NAMALWA (cell line): ENCODE data around the gene LUC7L.
"Not testable (repeated sequence)": the region's sequence is repeated elsewhere in the genome, so short reads cannot be mapped to it uniquely, and the experiment has no call there.

Experiments
- DNase-seq: peaks from one replicate; pipeline ENCODE4 v3.0.0-alpha.2; 2015; ENCODE audit warnings: low spot score

LUC7L gene

DNA sequence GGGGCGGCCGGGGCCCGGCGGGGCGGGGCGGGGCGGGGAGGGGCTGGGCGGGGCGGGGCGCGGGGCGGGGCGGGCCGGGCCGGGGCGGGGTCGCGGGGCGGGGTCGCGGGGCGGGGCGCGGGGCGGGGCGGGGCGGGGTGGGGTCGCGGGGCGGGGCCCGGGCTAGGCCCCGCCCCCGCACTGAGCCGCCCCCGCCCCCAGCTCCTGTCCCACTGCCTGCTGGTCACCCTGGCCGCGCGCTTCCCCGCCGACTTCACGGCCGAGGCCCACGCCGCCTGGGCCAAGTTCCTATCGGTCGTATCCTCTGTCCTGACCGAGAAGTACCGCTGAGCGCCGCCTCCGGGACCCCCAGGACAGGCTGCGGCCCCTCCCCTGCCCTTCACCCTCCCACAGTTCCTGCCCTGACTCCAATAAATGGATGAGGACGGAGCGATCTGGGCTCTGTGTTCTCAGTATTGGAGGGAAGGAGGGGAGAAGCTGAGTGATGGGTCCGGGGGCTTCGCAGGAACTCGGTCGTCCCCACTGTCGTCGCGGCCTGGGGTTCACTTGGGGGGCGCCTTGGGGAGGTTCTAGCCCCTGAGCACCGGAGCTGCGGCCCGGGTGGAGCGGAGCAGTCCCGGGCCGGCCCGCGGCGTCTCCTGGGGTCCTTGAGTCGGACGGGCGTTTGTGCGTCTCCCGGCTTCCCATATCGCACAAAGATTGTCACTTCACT is 64.3 kb downstream of the LUC7L start:
- no peak for DNase-seq

DNA sequence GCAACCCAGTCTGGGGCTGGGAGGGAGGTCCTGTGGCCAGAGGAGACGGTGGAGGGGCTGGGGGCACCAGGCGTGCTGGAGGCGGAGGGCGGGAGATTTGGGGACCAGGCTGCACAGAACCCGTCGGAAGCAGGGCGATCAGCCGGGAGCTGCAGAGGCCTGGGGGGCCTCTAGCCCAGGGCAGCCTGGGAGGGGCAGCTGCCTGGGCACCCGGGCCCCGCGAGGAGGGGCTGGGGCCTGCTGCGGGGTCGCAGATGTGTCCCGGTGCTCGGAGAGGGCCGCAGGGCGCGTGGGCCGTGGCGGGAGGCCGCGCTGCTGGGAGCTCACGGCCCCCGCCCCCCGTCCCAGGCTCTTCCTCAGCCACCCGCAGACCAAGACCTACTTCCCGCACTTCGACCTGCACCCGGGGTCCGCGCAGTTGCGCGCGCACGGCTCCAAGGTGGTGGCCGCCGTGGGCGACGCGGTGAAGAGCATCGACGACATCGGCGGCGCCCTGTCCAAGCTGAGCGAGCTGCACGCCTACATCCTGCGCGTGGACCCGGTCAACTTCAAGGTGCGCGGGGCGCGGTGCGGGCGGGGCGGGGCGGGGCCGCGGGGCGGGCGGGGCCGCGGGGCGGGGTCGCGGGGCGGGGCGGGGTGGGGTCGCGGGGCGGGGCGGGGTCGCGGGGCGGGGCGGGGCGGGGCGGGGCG is 65.0 kb downstream of the LUC7L start:
- not testable (repeated sequence) for DNase-seq

DNA sequence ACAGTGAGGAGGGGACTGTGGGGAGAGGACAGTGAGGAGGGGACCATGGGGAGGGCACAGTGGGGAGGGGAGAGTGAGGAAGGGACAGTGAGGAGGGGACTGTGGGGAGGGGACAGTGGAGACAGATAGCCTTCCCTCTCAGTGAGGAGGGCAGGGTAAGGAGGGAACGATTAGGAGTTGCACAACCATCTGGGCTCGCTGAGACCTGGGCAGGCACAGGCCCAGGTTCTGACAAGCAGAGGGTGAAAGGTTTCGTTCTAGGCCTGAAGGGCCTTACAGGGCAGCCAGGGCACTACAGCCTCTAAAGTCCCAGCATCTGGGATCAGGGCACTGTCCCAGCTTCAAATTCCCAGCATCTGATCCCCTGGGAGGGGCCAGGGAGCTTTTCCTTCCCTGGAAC is 65.6 kb downstream of the LUC7L start:
- DNase-seq: not testable (repeated sequence)

DNA sequence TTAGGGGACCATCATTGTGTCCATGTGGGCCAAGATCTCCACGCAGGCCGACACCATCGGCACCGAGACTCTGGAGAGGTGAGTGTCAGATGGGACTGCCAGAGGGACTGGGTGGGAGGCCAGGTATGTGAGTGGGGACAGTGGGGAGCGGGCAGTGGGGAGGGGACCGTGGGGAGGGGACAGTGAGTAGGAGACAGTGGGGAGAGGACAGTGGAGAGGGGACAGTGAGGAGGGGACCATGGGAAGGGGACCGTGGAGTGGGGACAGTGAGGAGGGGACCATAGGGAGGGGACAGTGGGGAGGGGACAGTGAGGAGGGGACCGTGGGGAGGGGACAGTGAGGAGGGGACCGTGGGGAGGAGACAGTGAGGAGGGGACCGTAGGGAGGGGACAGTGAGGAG is 66.1 kb downstream of the LUC7L start:
- not testable (repeated sequence) for DNase-seq

DNA sequence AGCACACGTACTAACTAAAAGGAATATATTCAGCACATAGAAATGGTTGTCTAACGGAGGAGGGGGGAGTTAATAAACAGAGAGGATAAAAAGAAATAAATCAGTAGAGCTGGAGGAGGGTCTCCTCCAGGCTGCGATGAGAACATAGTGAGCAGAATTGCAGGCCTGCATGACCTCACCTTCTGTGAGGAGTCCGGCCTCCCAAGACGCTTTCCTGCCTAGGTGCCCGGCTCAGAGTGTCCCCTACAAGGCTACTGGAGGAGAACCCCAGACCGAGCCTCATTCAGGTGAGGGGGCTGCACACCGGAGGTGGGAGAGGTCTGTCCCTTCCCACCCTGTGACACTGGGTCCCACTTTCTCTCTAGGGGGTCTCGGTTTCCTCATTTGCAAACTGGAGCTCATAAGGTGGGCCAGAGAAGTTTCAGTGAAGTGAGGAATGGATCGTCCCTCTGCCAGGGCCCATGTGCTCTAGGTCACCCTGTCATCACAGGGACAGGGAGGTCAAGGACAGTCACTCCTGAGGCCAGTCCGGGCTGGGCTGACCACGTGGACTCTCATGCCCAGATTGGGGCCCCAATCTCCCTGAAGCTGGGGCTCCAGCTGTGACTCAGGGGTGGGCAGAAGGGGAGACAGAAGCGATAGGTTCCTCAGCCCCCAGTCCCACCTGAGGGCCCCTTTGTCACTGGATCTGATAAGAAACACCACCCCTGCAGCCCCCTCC is 66.8 kb downstream of the LUC7L start:
- no peak for DNase-seq

DNA sequence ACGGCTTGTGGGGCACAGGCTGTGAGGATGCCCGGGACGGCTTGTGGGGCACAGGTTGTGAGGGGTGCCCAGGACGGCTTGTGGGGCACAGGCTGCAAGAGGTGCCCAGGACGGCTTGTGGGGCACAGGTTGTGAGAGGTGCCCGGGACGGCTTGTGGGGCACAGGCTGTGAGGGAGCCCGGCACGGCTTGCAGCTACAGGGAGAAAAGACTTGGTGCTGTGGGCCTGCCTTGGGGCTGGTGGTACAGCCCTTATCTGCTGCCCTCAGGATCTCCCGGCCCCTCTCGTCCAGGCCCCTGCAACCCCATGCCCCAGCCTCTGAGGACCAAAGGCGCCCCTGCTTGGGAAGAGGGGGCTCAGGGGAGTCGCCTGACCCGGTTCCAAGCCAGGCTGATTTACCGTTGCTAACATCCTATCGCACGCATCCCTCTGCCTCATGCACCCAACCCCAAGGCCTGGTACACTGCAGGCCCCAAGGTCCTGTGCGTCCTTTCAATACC is 68.5 kb downstream of the LUC7L start:
- DNase-seq: no peak

DNA sequence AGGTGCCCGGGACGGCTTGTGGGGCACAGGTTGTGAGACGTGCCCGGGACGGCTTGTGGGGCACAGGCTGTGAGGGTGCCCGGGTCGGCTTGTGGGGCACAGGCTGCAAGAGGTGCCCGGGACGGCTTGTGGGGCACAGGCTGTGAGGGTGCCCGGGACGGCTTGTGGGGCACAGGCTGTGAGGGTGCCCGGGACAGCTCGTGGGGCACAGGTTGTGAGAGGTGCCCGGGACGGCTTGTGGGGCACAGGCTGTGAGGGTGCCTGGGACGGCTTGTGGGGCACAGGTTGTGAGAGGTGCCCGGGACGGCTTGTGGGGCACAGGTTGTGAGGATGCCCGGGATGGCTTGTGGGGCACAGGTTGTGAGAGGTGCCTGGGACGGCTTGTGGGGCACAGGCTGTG is 69.0 kb downstream of the LUC7L start:
- DNase-seq: not testable (repeated sequence)

DNA sequence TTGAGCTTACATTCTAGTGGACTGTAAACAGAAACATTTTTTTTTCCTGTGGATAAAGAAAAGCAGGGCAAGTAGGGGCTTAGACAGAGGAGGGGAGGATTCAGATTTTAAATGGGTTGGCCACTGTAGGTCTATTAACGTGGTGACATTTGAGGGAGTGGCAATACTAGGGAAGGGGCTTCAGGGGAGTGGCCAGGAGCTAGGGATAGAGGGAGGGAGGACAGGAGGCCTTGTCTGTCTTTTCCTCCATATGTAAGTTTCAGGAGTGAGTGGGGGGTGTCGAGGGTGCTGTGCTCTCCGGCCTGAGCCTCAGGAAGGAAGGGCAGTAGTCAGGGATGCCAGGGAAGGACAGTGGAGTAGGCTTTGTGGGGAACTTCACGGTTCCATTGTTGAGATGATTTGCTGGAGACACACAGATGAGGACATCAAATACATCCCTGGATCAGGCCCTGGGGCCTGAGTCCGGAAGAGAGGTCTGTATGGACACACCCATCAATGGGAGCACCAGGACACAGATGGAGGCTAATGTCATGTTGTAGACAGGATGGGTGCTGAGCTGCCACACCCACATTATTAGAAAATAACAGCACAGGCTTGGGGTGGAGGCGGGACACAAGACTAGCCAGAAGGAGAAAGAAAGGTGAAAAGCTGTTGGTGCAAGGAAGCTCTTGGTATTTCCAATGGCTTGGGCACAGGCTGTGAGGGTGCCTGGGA is 70.0 kb downstream of the LUC7L start:
- DNase-seq: no peak

DNA sequence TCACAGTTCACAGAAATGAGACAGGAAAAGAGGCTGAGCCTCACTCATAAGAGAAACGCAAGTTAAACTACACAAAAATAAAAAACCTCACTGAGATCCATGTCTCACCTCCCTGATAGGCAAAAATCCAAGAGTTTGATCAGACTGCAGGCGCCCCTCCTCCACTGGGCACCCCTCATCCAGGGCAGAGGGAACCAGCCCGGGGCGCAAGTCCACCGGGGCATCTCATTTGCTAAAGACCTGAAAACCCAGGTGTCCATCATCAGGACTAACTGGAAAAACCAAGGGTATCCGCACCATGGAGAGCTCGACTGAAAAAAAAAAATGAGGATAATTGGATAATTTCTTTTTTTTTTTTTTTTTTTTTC is 74.2 kb downstream of the LUC7L start:
- no peak for DNase-seq

DNA sequence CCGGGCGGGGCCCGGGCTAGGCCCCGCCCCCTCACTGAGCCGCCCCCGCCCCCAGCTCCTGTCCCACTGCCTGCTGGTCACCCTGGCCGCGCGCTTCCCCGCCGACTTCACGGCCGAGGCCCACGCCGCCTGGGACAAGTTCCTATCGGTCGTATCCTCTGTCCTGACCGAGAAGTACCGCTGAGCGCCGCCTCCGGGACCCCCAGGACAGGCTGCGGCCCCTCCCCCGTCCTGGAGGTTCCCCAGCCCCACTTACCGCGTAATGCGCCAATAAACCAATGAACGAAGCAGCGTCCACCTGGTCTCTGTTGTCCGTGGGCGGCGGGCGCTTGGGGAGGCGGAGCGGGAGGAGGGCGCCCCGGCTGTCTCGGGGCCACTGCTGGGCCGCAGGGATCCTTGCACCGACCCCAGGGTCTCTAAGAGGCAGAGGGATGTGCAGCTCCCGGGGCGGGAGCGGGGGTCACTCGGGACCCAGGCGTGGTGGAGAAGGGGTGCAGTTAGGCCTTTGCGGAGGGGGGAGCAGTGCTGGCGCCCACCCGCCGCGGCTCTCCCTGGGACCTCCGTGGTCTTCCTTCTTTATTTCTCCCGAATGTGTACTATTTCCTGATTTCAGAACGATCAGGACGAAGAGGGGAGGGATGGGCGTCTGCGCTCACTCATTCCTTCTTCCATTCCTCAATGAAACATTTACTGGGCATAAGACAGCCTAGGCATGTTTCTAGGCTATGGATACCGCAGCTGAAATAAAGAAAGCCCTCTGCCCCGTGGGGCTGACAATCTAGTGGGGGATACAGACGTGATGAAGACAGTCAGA is 74.8 kb downstream of the LUC7L start:
- no peak for DNase-seq

DNA sequence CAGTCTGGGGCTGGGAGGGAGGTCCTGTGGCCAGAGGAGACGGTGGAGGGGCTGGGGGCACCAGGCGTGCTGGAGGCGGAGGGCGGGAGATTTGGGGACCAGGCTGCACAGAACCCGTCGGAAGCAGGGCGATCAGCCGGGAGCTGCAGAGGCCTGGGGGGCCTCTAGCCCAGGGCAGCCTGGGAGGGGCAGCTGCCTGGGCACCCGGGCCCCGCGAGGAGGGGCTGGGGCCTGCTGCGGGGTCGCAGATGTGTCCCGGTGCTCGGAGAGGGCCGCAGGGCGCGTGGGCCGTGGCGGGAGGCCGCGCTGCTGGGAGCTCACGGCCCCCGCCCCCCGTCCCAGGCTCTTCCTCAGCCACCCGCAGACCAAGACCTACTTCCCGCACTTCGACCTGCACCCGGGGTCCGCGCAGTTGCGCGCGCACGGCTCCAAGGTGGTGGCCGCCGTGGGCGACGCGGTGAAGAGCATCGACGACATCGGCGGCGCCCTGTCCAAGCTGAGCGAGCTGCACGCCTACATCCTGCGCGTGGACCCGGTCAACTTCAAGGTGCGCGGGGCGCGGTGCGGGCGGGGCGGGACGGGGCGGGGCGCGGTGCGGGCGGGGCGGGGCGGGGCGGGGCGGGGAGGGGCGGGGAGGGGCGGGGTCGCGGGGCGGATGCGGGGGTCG is 75.6 kb downstream of the LUC7L start:
- not testable (repeated sequence) for DNase-seq

DNA sequence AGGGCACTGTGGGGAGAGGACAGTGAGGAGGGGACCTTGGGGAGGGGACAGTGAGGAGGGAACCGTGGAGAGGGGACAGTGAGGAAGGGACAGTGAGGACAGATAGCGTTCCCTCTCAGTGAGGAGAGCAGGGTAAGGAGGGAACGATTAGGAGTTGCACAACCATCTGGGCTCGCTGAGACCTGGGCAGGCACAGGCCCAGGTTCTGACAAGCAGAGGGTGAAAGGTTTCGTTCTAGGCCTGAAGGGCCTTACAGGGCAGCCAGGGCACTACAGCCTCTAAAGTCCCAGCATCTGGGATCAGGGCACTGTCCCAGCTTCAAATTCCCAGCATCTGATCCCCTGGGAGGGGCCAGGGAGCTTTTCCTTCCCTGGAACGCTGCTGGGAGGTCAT is 76.1 kb downstream of the LUC7L start:
- DNase-seq: not testable (repeated sequence)

DNA sequence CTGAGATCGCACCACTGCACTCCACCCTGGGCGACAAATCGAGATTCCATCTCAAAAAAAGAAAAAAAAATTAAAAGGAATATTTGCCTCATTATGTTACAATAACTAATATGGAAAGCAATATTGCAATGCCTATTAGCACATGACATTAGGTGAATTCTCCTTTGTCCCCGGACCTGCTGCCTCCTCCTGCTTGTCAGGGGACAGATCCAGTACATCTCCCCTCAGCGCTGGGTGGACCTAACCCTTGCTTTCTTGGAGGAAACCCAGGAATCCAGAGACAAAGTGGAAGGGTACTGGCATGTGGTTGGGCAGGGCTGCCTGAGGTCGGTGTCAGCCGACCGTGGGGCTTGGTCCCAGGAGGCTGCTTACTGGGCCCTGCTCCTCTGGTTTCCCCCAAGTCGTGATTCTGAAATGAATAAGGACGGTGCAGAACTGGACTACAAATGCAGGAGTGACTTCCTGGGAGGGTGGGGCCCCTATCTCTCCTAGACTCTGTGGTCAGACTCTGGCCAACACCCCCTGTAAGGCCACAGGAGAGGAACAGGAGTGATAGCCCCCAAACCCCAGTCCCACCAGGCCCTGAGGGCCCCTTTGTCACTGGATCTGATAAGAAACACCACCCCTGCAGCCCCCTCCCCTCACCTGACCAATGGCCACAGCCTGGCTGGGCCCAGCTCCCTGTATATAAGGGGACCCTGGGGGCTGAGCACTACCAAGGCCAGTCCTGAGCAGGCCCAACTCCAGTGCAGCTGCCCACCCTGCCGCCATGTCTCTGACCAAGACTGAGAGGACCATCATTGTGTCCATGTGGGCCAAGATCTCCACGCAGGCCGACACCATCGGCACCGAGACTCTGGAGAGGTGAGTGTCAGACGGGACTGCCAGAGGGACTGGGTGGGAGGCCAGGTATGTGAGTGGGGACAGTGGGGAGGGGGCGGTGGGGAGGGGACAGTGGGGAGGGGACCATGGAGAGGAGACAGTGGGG is 76.8 kb downstream of the LUC7L start, which contains the start of gene HBZ:
Gene HBZ, plus strand, starts transcription at position 504 of the 988 bp plus-strand sequence. Its CDS starts 266 bp downstream, at position 770.
- DNase-seq: no peak

DNA sequence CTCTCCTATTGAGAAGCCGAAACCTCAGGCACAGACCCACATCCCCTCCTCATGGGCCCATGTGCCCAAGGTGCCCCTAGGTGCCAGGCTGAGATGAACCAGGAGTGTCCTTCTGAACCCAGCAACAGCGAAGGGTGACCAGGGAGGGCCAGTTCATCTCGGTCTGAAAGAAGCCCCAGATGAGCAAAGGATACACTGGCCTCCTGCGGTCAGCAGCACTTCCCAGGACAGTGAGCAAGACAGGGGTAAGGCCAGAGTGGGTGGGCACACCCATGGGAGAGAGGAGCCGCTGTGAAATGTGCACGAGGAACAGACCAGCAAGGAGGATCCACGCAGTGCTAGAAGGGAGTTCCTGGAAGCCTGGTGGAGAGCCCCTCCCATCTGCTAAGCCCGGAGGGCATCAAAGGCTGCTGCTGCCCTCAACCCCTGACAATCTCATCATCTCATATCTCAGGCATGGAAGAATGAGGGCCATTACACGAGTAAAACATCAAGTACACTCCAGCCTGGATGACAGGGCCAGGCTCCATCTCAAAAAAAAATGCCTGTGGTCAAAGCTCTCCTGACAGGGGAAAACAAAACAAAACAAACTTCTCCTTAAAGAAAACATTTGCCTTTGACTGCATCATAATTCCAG is 80.1 kb downstream of the LUC7L start:
- DNase-seq: no peak

DNA sequence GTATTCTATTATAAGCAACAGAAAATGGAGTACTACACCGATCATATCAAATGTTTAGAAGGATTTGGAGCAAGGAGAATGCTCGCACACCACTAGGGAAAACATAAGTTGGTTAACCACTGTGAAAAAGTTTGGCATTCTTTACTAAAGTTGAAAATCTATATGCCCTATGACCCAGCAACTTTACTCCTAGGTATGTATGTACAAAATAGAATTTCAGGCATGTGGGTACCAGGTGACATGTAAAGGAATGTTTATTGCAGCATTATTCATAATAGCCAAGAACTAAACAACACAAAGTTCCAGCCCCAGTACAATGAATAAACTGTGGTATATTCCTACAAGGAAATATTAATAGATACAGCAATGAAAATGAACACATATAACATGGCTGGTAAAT is 82.6 kb downstream of the LUC7L start:
- no peak for DNase-seq

DNA sequence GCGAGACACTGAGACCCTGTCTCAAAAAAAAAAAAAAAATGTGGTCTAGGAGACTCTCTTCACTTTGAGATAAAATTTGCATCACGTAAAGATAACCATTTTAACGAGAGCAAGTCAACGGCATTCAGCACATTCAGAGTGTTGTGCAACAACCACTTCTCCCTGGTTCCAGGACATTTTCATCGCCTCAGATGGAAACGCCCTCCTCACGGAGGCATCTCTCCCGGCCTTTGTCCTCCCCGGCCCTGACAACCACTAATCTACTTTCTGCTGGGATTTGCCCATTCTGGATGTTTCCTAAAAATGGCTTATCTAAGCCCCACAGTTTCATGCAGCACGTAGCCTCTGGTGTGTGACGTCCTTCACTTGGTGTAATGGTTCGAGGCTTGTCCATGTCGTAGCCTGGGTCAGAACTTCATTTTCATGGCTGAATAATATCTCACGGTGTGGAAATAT is 84.4 kb downstream of the LUC7L start:
- DNase-seq: no peak

DNA sequence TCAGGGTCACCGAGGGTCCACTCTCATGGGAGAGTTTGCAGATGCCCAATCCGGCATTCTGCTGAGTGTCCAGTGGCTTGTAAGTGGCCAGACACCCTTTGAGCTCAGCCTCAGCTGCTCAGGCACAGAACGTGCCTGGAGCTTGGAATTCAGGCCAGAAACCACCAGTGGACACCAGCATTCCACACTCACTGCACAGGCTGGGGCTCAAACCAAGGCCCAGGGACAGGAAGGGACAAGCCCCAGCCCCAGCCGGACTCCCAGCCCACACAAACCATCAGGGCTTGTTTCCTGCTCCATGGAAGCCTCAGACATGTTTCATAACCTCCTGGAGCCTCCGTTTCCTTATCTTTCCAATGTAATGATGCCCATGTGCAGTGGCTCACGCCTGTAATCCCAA is 85.8 kb downstream of the LUC7L start:
- DNase-seq: no peak

DNA sequence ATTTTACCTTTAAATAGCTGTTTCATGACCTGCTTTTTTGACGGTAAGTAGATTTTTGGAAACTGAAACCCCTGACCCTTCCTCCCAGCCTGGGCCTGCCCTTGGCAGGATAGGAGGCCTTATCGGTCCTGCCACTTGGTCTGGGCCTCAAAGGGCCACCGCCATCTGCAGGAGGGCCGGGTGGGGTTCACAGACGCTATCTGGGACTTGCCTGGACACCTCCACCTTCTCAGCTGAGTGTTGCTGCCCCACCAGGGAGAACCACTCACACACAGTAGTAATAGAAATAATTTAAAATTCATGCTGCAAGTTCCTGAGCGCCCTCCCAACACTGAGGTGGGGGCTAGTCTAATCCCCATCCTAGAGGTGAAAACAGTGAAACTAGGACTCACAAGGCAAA is 86.2 kb downstream of the LUC7L start:
- no peak for DNase-seq

DNA sequence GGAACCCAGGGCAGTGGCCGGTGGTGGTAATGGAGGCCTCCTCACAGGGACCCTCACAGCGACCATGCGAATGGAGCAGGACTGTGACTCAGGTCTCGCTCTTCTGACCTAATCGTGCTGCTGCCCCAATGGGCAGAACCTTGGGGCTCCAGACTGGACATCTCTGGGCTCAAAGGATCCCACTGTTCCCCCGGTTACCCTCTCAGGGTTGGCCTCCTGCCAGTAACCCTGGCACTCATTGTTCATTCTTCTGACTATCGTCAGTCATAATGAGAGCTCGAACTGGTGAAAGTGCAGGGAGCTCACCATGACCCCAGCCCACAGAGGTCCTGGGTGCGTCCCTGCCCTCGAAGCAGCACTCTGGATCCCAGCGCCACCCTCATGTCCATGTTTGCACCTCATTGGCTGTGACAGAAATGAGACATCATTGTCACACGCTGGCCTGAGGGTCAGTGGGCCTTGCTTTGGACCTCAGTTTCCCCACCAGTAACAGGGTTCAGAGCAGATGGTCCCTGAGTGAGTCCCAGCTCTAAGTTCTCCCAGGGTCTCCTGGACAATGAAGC is 86.8 kb downstream of the LUC7L start:
- no peak for DNase-seq
